H9 (cell line): Measurements from ENCODE around the gene PPP1R14C. TPM values are rescaled to one million over a fixed set of nuclear protein-coding genes. Genes with fewer than 3 reads are reported as not detected.
"Not testable (repeated sequence)": the region's sequence is repeated elsewhere in the genome, so short reads cannot be mapped to it uniquely, and the experiment has no call there.

Source experiments
- DNase-seq: peaks from one replicate; pipeline ENCODE4 v3.0.0-alpha.2; 2017
- H2AFZ ChIP-seq: one replicate; pipeline ENCODE4 v1.6.1; 2013; ENCODE audit warnings: mild to moderate bottlenecking, low read length, control low read depth, moderate library complexity
- H2AK5ac ChIP-seq: 2 replicates; pipeline ENCODE4 v1.6.1; 2013; ENCODE audit warnings: low read length, control low read depth, mixed read lengths; ENCODE audit not compliant: insufficient read length
- H2BK120ac ChIP-seq: one replicate; pipeline ENCODE4 v1.6.1; 2013; ENCODE audit warnings: low read depth, mild to moderate bottlenecking, low read length, control low read depth, inconsistent platforms; ENCODE audit not compliant: poor library complexity, severe bottlenecking
- H2BK12ac ChIP-seq: 2 replicates; pipeline ENCODE4 v1.6.1; 2013; ENCODE audit warnings: low read length, control low read depth, mixed read lengths, low read depth; ENCODE audit not compliant: insufficient read length
- H2BK15ac ChIP-seq: 2 replicates; pipeline ENCODE4 v1.6.1; 2013; ENCODE audit warnings: low read depth, low read length, control low read depth
- H2BK20ac ChIP-seq: one replicate; pipeline ENCODE4 v1.6.1; 2013; ENCODE audit warnings: low read depth, mild to moderate bottlenecking, low read length, control low read depth, inconsistent platforms; ENCODE audit not compliant: poor library complexity, severe bottlenecking
- H2BK5ac ChIP-seq: 2 replicates; pipeline ENCODE4 v1.6.1; 2013; ENCODE audit warnings: low read length, control low read depth, mixed read lengths; ENCODE audit not compliant: insufficient read length
- H3K14ac ChIP-seq: 2 replicates; pipeline ENCODE4 v1.6.1; 2013; ENCODE audit warnings: low read length, control low read depth; ENCODE audit not compliant: insufficient read depth
- H3K18ac ChIP-seq: 2 replicates; pipeline ENCODE4 v1.6.1; 2013; ENCODE audit warnings: low read depth, mild to moderate bottlenecking, mixed read lengths, low read length, control low read depth; ENCODE audit not compliant: insufficient read length
- H3K23ac ChIP-seq: 2 replicates; pipeline ENCODE4 v1.6.1; 2013; ENCODE audit warnings: low read length, control low read depth, mixed read lengths, low read depth; ENCODE audit not compliant: insufficient read length
- H3K23me2 ChIP-seq: 2 replicates; pipeline ENCODE4 v1.6.1; 2013; ENCODE audit warnings: low read depth, mild to moderate bottlenecking, mixed read lengths, low read length, control low read depth; ENCODE audit not compliant: insufficient read length, poor library complexity, severe bottlenecking
- H3K27ac ChIP-seq: 2 replicates; pipeline ENCODE4 v1.5.1; 2013; ENCODE audit warnings: low read length, control low read depth, mixed read lengths, low read depth; ENCODE audit not compliant: insufficient read length
- H3K27me3 ChIP-seq: 2 replicates; pipeline ENCODE4 v1.6.1; 2013; ENCODE audit warnings: low read length, control low read depth, inconsistent platforms; ENCODE audit not compliant: insufficient read depth
- H3K4ac ChIP-seq: 2 replicates; pipeline ENCODE4 v1.6.1; 2013; ENCODE audit warnings: low read depth, mild to moderate bottlenecking, control low read depth, inconsistent platforms, low read length, moderate library complexity
- H3K4me1 ChIP-seq: 2 replicates; pipeline ENCODE4 v1.6.1; 2013; ENCODE audit warnings: low read length, control low read depth, inconsistent platforms; ENCODE audit not compliant: insufficient read depth
- H3K4me2 ChIP-seq: 2 replicates; pipeline ENCODE4 v1.6.1; 2013; ENCODE audit warnings: low read length, control low read depth, mixed read lengths; ENCODE audit not compliant: insufficient read length, insufficient read depth
- H3K56ac ChIP-seq: 2 replicates; pipeline ENCODE4 v1.6.1; 2013; ENCODE audit warnings: low read depth, mild to moderate bottlenecking, mixed read lengths, low read length, control low read depth; ENCODE audit not compliant: insufficient read length
- H3K79me1 ChIP-seq: 2 replicates; pipeline ENCODE4 v1.6.1; 2013; ENCODE audit warnings: low read depth, mild to moderate bottlenecking, moderate library complexity, low read length, control low read depth, inconsistent platforms; ENCODE audit not compliant: insufficient read depth, poor library complexity, severe bottlenecking
- H3K79me2 ChIP-seq: 2 replicates; pipeline ENCODE4 v1.6.1; 2013; ENCODE audit warnings: low read length, control low read depth, inconsistent platforms; ENCODE audit not compliant: insufficient read depth
- H3K9ac ChIP-seq: 2 replicates; pipeline ENCODE4 v1.6.1; 2013; ENCODE audit warnings: low read length, control low read depth, mixed read lengths; ENCODE audit not compliant: insufficient read length; ENCODE audit errors: extremely low read depth
- H3K9me3 ChIP-seq: one replicate; pipeline ENCODE4 v1.6.1; 2013; ENCODE audit warnings: low read depth, low read length, inconsistent platforms; ENCODE audit not compliant: control insufficient read depth
- H3T11ph ChIP-seq: one replicate; pipeline ENCODE4 v1.6.1; 2013; ENCODE audit warnings: mild to moderate bottlenecking, low read length, control low read depth, inconsistent platforms
- H4K20me1 ChIP-seq: one replicate; pipeline ENCODE4 v1.6.1; 2013; ENCODE audit not compliant: control insufficient read depth, insufficient read length, insufficient read depth
- H4K5ac ChIP-seq: 2 replicates; pipeline ENCODE4 v1.6.1; 2013; ENCODE audit warnings: low read depth, mild to moderate bottlenecking, mixed read lengths, low read length, control low read depth; ENCODE audit not compliant: insufficient read length
- H4K8ac ChIP-seq: replicated peaks from 2 replicates; pipeline ENCODE4 v1.6.1; 2013; ENCODE audit warnings: low read length, control low read depth, mixed read lengths, low read depth; ENCODE audit not compliant: insufficient read length
- H4K91ac ChIP-seq: 2 replicates; pipeline ENCODE4 v1.6.1; 2013; ENCODE audit warnings: low read depth, mild to moderate bottlenecking, moderate library complexity, mixed read lengths, low read length, control low read depth; ENCODE audit not compliant: insufficient read length
- H3K27ac Mint-ChIP-seq, 3 experiments: 2 replicates in 2 of 3; 3 replicates in 1 of 3; pipeline ENCODE4 v1.8.0; 2020 to 2021; ENCODE audit warnings: mixed read lengths in 3 of 3, mild to moderate bottlenecking in 1 of 3, moderate library complexity in 1 of 3
- H3K27me3 Mint-ChIP-seq: 2 replicates; pipeline ENCODE4 v1.8.0; 2021; ENCODE audit warnings: low read depth, mild to moderate bottlenecking, moderate library complexity, mixed read lengths
- H3K36me3 Mint-ChIP-seq, 3 experiments: 2 replicates in 2 of 3; 3 replicates in 1 of 3; pipeline ENCODE4 v1.8.0; 2020 to 2021; ENCODE audit warnings: low read depth in 3 of 3, mixed read lengths in 3 of 3; ENCODE audit not compliant: insufficient read depth in 1 of 3
- H3K4me1 Mint-ChIP-seq, 2 experiments: 2 replicates each; pipeline ENCODE4 v1.8.0; 2020; ENCODE audit warnings: mixed read lengths in 2 of 2
- H3K4me3 Mint-ChIP-seq, 2 experiments: 2 replicates in 1 of 2; 3 replicates in 1 of 2; pipeline ENCODE4 v1.8.0; 2020 to 2021; ENCODE audit warnings: mild to moderate bottlenecking in 2 of 2, mixed read lengths in 2 of 2, moderate library complexity in 1 of 2
- H3K9me3 Mint-ChIP-seq, 2 experiments: 2 replicates in 1 of 2; 3 replicates in 1 of 2; pipeline ENCODE4 v1.8.0; 2020; ENCODE audit warnings: mild to moderate bottlenecking in 2 of 2, mixed read lengths in 2 of 2, moderate library complexity in 1 of 2
- CTCF ChIP-seq: fragments of 200-600 bp; sonication (generic); conservative IDR thresholded peaks from 3 replicates; pipeline ENCODE4 v1.8.0; 2021; ENCODE audit warnings: antibody characterized with exemption, mild to moderate bottlenecking
- WGBS: extraction: QIAGEN DNeasy Blood & Tissue Kit; methylation state at CpG from one replicate; pipeline ENCODE4 v1.1.7; 2013; ENCODE audit warnings: missing lambda C conversion rate, low lambda C conversion rate, mixed read lengths; ENCODE audit not compliant: insufficient read length; ENCODE audit errors: extremely low coverage; 5-methylcytosine and 5-hydroxymethylcytosine counted together
- total RNA-seq: library from RNA; stranded (reverse); gene quantifications from 2 replicates; pipeline ENCODE4 v1.2.1, GENCODE V29; 2021

PPP1R14C gene
- total RNA-seq, 1 experiment from 2014 or later: 0.37 TPM

- H2AK5ac ChIP-seq: no peak overlapping the region
- no peak overlapping the region for H2BK15ac ChIP-seq
- no peak overlapping the region for H2BK20ac ChIP-seq
- no peak overlapping the region for H3K14ac ChIP-seq
- no peaks in the 10 kb centered on the region for H3K9me3 ChIP-seq
- H3K79me1 ChIP-seq: no peaks in the 10 kb centered on the region
- H3K4me1 Mint-ChIP-seq: peaks cover 0 to 6% of the 10 kb centered on the region in 2 experiments; a peak in 1 of 4 replicates
- H3K9ac ChIP-seq: no peak overlapping the region
- no peaks in the 10 kb centered on the region; a peak in 1 of 7 replicates for H3K36me3 Mint-ChIP-seq
- no peak overlapping the region for H3T11ph ChIP-seq
- H3K4me1 ChIP-seq: no peaks in the 10 kb centered on the region
- no peak overlapping the region for H3K27ac Mint-ChIP-seq
- H4K5ac ChIP-seq: no peak overlapping the region
- no peaks in the 10 kb centered on the region for H3K23me2 ChIP-seq
- TF ChIP-seq CTCF: no peak
- H3K23ac ChIP-seq: no peak overlapping the region
- H2BK5ac ChIP-seq: no peak overlapping the region
- H3K27ac ChIP-seq: no peak overlapping the region
- no peaks in the 10 kb centered on the region for H4K20me1 ChIP-seq
- H4K8ac ChIP-seq: no peak overlapping the region
- H3K4me3 Mint-ChIP-seq: no peak overlapping the region
- no peak overlapping the region for H3K4ac ChIP-seq
- WGBS: no CpG with 5 or more reads among the region's 6 CpGs
- peaks cover 21% of the 10 kb centered on the region for H3K27me3 Mint-ChIP-seq
- H3K18ac ChIP-seq: no peak overlapping the region
- no peak overlapping the region for H2BK120ac ChIP-seq
- DNase-seq: no peak
- H3K4me2 ChIP-seq: no peak overlapping the region
- H3K9me3 Mint-ChIP-seq: peaks cover 3 to 8% of the 10 kb centered on the region in 2 experiments; a peak in 3 of 5 replicates
- no peaks in the 10 kb centered on the region for H3K27me3 ChIP-seq
- H3K56ac ChIP-seq: no peak overlapping the region
- no peaks in the 10 kb centered on the region for H3K79me2 ChIP-seq
- no peak overlapping the region for H2AFZ ChIP-seq
- no peak overlapping the region for H2BK12ac ChIP-seq
- no peak overlapping the region for H4K91ac ChIP-seq
These were observed 96.1 kb downstream of the PPP1R14C start for GRCh38 chr6:150238846-150239407.

GRCh38 chr6:150241756-150242155 lies 98.9 kb downstream of the PPP1R14C start:
- H2BK20ac ChIP-seq, H4K5ac ChIP-seq, H2AK5ac ChIP-seq, H2BK5ac ChIP-seq, H3K79me2 ChIP-seq, H3K36me3 Mint-ChIP-seq, H3K4me1 ChIP-seq, H3K9ac ChIP-seq, H2BK120ac ChIP-seq, H3K79me1 ChIP-seq, H2BK12ac ChIP-seq, H3K27me3 ChIP-seq, H4K91ac ChIP-seq, H3K23me2 ChIP-seq, H4K20me1 ChIP-seq, H3K4me2 ChIP-seq, H3K27me3 Mint-ChIP-seq, H3K4me3 Mint-ChIP-seq, H3K27ac ChIP-seq, H3K27ac Mint-ChIP-seq, H2AFZ ChIP-seq, H3K9me3 Mint-ChIP-seq, H3T11ph ChIP-seq, DNase-seq, H3K56ac ChIP-seq, H4K8ac ChIP-seq, H3K4ac ChIP-seq, H3K9me3 ChIP-seq, H3K4me1 Mint-ChIP-seq, H3K18ac ChIP-seq, H3K23ac ChIP-seq, H3K14ac ChIP-seq, H2BK15ac ChIP-seq: not testable (repeated sequence)
- no CpG with 5 or more reads among the region's 5 CpGs for WGBS
